H1 (cell line): ENCODE measurements around the gene SEC24A. TPM values are rescaled to one million over a fixed set of nuclear protein-coding genes. Genes with fewer than 3 reads are reported as not detected.

ENCODE experiments used
- ASH2L ChIP-seq: fragments of 200-600, 300-600 bp; sonication (generic); IDR thresholded peaks from one replicate; pipeline ENCODE4 v1.7.1; 2017; ENCODE audit warnings: low read length
- BRCA1 ChIP-seq: IDR thresholded peaks from 2 replicates; pipeline ENCODE4 v1.6.1; 2012; ENCODE audit warnings: low read depth, low read length, improper control_type of control experiment
- CBX5 ChIP-seq: fragments of 300-800, 300-1000 bp; sonication (generic); IDR thresholded peaks from 2 replicates; pipeline ENCODE4 v1.7.1; 2016; ENCODE audit warnings: antibody characterized with exemption, low read length, low read depth
- CREB1 ChIP-seq: IDR thresholded peaks from 2 replicates; pipeline ENCODE4 v1.6.1; 2012; ENCODE audit warnings: inconsistent platforms
- EGR1 ChIP-seq: IDR thresholded peaks from 2 replicates; pipeline ENCODE4 v1.6.1; 2011; ENCODE audit warnings: low read depth, low read length, borderline replicate concordance
- JUND ChIP-seq: IDR thresholded peaks from 2 replicates; pipeline ENCODE4 v1.6.1; 2011; ENCODE audit warnings: mild to moderate bottlenecking, improper control_type of control experiment, low read length
- RXRA ChIP-seq: IDR thresholded peaks from 2 replicates; pipeline ENCODE4 v1.6.1; 2011; ENCODE audit warnings: low read depth, mild to moderate bottlenecking, low read length, moderate library complexity; ENCODE audit not compliant: insufficient read depth
- SP1 ChIP-seq: IDR thresholded peaks from 2 replicates; pipeline ENCODE4 v1.6.1; 2011; ENCODE audit warnings: low read depth, low read length
- SP2 ChIP-seq: IDR thresholded peaks from 2 replicates; pipeline ENCODE4 v1.6.1; 2012; ENCODE audit warnings: mild to moderate bottlenecking, low read length, inconsistent platforms
- ZNF274 ChIP-seq: IDR thresholded peaks from 2 replicates; pipeline ENCODE4 v1.7.0; 2012; ENCODE audit warnings: low read length, borderline replicate concordance; ENCODE audit errors: extremely low read depth
- polyA plus RNA-seq, 7 experiments: library from polyadenylated mRNA; depleted of rRNA in 3 of 7; stranded (reverse) in 5 of 7; unstranded in 2 of 7; fragments of >200 nt in 5 of 7; fragments of 200-250 nt in 2 of 7; gene quantifications; 1 replicate in 5 of 7; 2 replicates in 1 of 7; 4 replicates in 1 of 7; pipeline versions ENCODE4 v1.2.1 to v1.2.3, GENCODE V29; 2011 to 2013; ENCODE audit warnings: missing spikeins in 2 of 7, mixed read lengths in 2 of 7
- total RNA-seq: library from RNA; stranded (reverse); fragmentation: NEBNext Ultra II Directional; extraction: Animal tissue kit (Norgen Biotek cat#: 25700); gene quantifications from 2 replicates; pipeline ENCODE4 v1.2.1, GENCODE V29; 2021
- TF ChIP-seq, protein P1 (sequence below): fragments of 300-600 bp; sonication (generic); IDR thresholded peaks from 2 replicates; pipeline ENCODE4 v1.7.1; 2012; ENCODE audit warnings: low read length, moderate library complexity, mild to moderate bottlenecking, inconsistent platforms; ENCODE audit not compliant: insufficient replicate concordance
- TF ChIP-seq, protein P2 (sequence below): IDR thresholded peaks from 2 replicates; pipeline ENCODE4 v1.6.1; 2012; ENCODE audit warnings: inconsistent platforms

Gene SEC24A
- total and polyA plus RNA-seq, 2 of the 8 experiments (the other 6 are each of a cell fraction or from before 2014, with no cell fraction given), result 18.8 to 33.7 TPM

DNA sequence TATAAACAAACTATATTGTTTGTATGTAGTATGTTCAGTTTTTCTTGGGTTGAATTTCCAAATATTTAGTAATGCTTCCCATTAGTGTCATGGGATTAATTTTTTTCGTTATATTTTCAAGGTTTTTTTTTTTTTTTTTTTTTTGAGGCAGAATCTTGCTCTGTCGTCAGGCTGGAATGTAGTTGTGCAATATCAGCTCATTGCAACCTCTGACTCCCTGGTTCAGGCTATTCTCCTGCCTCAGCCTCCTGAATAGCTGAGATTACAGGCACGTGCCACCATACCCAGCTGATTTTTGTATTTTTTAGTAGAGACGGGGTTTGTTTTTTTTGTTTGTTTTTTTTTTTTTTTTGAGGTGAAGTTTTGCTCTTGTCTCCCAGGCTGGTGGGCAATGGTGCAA, 120.6 kb downstream of the SEC24A start (continued):
- TF ChIP-seq, protein P1, sequence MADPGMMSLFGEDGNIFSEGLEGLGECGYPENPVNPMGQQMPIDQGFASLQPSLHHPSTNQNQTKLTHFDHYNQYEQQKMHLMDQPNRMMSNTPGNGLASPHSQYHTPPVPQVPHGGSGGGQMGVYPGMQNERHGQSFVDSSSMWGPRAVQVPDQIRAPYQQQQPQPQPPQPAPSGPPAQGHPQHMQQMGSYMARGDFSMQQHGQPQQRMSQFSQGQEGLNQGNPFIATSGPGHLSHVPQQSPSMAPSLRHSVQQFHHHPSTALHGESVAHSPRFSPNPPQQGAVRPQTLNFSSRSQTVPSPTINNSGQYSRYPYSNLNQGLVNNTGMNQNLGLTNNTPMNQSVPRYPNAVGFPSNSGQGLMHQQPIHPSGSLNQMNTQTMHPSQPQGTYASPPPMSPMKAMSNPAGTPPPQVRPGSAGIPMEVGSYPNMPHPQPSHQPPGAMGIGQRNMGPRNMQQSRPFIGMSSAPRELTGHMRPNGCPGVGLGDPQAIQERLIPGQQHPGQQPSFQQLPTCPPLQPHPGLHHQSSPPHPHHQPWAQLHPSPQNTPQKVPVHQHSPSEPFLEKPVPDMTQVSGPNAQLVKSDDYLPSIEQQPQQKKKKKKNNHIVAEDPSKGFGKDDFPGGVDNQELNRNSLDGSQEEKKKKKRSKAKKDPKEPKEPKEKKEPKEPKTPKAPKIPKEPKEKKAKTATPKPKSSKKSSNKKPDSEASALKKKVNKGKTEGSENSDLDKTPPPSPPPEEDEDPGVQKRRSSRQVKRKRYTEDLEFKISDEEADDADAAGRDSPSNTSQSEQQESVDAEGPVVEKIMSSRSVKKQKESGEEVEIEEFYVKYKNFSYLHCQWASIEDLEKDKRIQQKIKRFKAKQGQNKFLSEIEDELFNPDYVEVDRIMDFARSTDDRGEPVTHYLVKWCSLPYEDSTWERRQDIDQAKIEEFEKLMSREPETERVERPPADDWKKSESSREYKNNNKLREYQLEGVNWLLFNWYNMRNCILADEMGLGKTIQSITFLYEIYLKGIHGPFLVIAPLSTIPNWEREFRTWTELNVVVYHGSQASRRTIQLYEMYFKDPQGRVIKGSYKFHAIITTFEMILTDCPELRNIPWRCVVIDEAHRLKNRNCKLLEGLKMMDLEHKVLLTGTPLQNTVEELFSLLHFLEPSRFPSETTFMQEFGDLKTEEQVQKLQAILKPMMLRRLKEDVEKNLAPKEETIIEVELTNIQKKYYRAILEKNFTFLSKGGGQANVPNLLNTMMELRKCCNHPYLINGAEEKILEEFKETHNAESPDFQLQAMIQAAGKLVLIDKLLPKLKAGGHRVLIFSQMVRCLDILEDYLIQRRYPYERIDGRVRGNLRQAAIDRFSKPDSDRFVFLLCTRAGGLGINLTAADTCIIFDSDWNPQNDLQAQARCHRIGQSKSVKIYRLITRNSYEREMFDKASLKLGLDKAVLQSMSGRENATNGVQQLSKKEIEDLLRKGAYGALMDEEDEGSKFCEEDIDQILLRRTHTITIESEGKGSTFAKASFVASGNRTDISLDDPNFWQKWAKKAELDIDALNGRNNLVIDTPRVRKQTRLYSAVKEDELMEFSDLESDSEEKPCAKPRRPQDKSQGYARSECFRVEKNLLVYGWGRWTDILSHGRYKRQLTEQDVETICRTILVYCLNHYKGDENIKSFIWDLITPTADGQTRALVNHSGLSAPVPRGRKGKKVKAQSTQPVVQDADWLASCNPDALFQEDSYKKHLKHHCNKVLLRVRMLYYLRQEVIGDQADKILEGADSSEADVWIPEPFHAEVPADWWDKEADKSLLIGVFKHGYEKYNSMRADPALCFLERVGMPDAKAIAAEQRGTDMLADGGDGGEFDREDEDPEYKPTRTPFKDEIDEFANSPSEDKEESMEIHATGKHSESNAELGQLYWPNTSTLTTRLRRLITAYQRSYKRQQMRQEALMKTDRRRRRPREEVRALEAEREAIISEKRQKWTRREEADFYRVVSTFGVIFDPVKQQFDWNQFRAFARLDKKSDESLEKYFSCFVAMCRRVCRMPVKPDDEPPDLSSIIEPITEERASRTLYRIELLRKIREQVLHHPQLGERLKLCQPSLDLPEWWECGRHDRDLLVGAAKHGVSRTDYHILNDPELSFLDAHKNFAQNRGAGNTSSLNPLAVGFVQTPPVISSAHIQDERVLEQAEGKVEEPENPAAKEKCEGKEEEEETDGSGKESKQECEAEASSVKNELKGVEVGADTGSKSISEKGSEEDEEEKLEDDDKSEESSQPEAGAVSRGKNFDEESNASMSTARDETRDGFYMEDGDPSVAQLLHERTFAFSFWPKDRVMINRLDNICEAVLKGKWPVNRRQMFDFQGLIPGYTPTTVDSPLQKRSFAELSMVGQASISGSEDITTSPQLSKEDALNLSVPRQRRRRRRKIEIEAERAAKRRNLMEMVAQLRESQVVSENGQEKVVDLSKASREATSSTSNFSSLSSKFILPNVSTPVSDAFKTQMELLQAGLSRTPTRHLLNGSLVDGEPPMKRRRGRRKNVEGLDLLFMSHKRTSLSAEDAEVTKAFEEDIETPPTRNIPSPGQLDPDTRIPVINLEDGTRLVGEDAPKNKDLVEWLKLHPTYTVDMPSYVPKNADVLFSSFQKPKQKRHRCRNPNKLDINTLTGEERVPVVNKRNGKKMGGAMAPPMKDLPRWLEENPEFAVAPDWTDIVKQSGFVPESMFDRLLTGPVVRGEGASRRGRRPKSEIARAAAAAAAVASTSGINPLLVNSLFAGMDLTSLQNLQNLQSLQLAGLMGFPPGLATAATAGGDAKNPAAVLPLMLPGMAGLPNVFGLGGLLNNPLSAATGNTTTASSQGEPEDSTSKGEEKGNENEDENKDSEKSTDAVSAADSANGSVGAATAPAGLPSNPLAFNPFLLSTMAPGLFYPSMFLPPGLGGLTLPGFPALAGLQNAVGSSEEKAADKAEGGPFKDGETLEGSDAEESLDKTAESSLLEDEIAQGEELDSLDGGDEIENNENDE, result no peak
- TF ChIP-seq ZNF274 (no peak), CBX5 (no peak), ASH2L (no peak), EGR1 (no peak), BRCA1 (no peak), SP2 (no peak), RXRA (no peak), CREB1 (no peak), JUND (no peak), SP1 (no peak)
- TF ChIP-seq, protein P2, sequence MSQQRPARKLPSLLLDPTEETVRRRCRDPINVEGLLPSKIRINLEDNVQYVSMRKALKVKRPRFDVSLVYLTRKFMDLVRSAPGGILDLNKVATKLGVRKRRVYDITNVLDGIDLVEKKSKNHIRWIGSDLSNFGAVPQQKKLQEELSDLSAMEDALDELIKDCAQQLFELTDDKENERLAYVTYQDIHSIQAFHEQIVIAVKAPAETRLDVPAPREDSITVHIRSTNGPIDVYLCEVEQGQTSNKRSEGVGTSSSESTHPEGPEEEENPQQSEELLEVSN, result no peak
